Stimulated activated CD4-positive, alpha-beta T cell treated with anti-CD3 and anti-CD28 coated beads, Interleukin-2, amount 100 ng/mL, for 48 hours (primary cell): ENCODE measurements around the gene AIMP2.
"Not testable (repeated sequence)": the region's sequence is repeated elsewhere in the genome, so short reads cannot be mapped to it uniquely, and the experiment has no call there.

Experiments
- DNase-seq, 2 donors: peaks; one replicate each; pipeline ENCODE4 v3.0.0-alpha.2; 2020

Gene AIMP2

DNA sequence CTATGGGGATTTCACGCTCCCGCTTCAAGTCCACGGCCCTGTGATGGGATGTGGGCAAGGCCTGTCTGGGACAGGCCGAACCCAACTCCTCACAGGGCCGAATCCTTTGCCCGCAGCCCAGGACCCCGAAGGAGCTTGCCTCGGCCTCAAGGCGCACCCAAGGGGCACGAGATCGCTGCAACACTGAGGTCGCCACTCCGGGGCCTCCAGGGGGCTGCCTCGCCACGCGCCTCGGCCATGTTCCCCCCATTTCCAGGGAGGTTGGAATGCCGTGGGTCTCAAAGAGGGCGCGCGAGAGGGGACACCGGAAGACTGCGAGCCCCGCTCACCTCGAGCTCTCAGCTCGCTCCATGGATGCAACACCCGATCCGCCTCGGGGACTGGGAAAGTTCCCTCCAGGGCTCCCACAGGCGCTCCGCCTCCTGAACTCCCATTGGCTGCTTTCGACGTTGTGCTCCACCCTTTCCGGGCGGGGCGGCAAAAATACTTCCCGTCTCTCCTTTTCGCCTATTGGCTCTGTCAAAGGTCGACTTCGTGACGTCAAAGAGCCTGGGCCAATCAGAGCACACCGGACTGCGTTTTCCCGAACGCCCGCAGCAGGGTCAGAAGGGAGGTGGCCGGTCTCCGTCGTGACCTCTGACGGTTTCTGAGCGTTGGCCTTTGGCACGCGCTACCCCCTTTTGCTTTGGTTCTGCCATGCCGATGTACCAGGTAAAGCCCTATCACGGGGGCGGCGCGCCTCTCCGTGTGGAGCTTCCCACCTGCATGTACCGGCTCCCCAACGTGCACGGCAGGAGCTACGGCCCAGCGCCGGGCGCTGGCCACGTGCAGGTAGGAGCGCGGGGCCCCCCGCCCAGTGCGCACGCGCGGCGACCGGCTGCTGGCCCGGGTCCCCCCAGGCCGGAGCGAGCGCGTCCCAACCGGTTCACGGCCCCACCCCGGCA, at the start of gene AIMP2, which contains the start of gene PMS2:
AIMP2 (plus strand) TSS at position 605 of the 944 bp plus-strand sequence; CDS start at position 697, 92 bp downstream.
PMS2 (minus strand) TSS at position 382 of the 944 bp plus-strand sequence; CDS start at position 352, 30 bp downstream.
- DNase-seq: peak; percentile 93 to 95

- not testable (repeated sequence) for DNase-seq
Observed at GRCh38 chr7:5963205-5963604, 45.9 kb upstream of the AIMP2 start.

DNA sequence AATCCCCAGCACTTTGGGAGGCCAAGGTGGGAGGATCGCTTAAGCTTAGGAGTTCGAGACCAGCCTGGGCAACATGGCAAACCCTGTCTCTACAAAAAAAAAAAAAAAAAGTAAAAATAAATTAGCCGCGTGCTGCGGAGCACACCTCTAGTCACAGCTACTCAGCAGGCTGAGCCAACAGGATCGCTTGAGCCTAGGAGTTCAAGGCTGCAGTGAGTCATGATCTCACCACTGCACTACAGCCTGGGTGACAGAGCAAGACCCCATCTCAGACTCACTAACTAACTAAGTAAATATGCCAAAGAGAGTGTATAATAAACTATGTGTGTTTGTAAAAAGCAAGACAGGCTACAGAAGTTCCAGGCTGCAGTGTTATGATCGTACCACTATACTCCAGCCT, 45.3 kb upstream of the AIMP2 start:
- not testable (repeated sequence) for DNase-seq

- not testable (repeated sequence) for DNase-seq
Observed at GRCh38 chr7:5970347-5970911, 38.6 kb upstream of the AIMP2 start, which contains the start of gene RSPH10B. Gene RSPH10B, minus strand, starts transcription at chr7:5970689. Its CDS starts 3,573 bp downstream, at chr7:5967116.

DNA sequence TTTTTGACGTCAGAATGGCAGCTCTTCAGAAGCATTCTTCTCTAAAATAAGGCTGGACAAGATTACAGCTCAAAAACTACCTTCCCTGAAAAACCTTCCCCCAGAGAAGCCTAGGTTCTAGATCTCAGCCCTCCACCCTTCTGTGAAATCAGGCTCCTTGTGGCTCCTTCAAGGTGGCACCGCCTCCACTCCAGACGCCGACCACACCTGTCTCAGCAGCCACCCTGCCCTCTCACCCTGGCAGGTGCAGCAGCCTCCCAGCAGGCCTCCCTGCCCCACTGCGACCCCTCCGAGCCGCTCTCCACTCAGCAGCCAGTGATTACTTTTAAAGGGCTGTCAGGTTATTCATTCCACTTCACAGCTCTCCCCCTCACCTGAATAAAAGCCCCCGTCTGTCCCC, 35.5 kb upstream of the AIMP2 start:
- DNase-seq: not testable (repeated sequence)

GRCh38 chr7:5979680-5980314, 29.3 kb upstream of the AIMP2 start:
- DNase-seq: not testable (repeated sequence)

DNA sequence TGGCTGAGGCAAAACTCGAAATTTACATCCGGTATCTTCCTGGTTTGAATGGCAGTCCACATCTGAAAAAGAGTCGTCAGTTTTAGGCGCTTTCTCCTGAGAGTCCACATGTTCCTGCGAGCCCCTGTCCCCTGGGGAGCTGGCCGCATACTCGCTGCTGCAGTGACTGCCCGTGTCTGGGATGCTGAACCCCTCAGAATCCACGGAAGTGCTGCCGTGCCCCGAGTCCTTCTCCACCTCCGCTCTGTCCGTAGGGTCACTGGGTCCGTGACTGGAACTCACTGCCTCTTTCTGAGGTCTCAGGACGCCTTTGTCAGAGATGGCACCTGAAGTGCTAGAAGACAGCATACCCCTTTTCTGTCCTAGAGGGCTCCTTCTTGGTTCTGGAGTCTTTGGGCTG, 22.0 kb upstream of the AIMP2 start:
- not testable (repeated sequence) for DNase-seq

GRCh38 chr7:5997210-5997808, 11.8 kb upstream of the AIMP2 start:
- DNase-seq: no peak

DNA sequence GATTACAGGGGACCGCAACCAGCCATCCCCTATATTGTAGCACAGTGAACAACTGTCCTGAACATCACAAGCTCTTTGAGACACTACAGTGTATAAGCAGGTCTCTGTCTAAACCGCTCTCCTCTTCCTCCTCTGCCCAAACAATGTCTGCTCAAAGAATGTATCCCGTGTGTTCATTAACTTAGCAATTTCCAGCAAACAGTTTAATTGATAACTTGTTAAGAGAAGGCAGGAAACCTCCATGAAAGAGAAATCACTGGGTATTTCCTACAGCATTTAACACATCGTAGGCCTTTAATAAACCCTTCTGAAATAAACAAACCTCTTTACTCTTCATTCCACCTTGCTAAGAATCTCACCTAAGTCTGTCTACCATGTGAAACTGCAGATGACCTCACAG, 1.7 kb upstream of the AIMP2 start:
- DNase-seq: no peak

DNA sequence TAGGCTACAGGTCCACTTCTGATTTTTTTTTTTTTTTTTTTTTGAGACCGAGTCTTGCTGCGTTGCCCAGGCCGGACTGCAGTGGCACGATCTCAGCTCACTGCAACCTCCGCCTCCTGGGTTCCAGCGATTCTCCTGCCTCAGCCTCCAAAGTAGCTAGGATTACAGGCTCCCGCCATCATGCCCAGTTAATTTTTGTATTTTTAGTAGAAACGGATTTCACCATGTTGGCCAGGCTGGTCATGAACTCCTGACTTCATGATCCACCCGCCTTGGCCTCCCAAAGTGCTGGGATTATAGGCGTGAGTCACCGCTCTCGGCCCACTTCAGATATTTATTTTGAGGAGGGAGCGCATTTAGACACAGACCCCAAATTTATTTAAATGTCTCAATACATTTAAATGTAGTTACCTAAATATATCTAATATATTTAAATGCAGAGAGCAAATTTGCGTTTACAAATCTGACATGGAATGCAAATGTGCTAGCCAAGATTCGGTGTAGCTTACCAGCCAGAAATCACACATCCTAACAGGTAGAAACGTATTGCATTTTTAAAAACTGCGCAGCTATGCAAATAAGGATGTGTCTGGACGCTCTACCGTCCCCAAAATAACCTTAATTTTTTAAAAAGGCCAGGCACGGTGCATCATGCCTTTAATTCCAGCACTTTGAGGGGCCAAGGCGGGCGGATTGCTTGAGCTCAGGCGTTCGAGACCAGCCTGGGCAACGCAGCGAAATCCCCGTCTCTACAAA, 1.1 kb upstream of the AIMP2 start:
- DNase-seq: not testable (repeated sequence)

- DNase-seq: not testable (repeated sequence)
Observed at GRCh38 chr7:6010370-6010769, 1.3 kb downstream of the AIMP2 start.

DNA sequence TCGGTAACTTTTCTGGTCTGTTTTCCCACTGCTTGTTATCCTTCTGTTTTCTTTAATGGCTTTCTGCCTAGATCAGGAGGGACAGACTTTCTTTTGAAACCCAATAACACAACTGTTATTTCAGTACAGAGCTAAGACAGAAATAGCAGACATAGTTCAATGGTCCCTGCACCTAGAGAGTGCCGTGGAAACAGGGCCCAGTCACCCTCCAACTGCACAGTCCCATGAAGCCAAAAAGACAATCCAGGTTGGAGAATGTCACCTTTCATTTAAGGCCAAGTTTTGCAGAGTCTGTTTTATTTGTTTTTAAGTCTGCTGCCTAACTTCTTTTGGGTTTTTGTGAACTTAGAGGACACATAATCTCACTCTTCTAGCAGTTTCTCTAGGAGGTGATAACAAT, 2.5 kb downstream of the AIMP2 start:
- DNase-seq: no peak

GRCh38 chr7:6012355-6013104, 3.5 kb downstream of the AIMP2 start:
- no peak for DNase-seq

DNA sequence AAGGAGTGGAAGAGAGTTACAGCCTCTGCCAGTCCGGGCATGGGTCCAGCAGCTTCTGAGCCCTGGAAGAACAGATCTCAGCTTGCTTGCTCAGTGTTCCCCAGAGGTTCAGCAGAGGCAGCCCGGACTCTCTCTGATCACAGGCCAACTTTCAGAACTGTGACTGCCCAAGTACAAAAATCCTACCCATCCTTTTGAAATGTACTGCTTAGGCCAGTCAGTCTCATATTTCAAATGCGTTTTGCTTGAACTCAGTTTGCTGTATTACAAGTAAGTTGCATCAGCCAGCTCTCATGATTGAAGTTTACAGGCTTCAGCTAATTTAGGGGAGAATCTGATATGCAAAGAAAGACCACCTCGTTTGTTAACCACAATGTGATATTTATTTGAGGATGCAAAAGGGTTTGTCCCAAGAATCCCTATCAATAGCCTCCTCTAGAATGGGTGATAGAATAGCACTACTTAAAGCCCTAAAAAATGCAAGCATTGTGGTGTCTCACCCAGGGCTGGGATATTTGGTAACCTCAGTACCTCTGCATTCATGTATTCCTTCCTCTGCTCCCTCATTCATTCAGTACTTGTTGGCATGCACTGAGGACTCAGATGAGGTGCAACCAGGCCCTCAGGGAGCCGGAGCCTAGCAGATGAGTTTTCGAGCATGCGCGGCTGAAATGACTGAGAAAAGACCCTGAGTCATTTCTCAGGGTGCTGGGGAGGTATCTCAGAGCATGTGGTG, 7.0 kb downstream of the AIMP2 start:
- no peak for DNase-seq

DNA sequence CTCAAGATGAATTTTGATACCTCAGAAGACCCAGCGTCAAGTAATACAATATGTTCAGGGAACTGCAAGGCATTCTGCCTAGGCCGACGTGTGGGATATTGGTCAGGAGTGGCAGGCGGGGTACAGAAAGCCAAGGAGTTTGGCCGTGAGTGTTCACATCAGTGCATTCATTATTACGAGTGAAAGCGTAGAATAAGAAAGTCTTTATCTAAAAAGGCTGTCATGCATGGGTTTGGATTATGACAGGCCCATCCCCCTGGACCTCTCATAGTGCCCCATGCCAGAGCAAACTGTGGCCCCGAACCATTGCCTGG, 7.5 kb downstream of the AIMP2 start:
- no peak for DNase-seq

GRCh38 chr7:6020371-6021286, 11.6 kb downstream of the AIMP2 start:
- DNase-seq: no peak

DNA sequence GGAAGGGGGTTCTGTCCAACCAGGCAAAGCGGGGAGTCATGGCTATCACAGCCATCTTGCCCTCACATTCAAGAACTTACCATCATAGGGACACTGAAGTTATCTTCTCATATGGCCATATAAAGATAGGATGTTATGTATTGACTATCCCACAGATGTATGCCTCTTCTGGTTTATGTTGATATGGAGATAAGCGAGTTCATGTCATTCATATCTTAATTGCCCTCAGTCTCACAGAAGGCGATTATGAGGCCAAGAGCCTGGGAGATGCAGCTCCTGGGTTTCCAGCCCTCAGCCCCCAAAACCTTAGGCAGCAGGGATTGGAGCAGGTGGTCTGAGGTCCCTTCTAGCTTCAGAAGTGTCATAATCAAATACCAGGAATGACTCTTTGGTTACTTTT, 13.6 kb downstream of the AIMP2 start:
- DNase-seq: no peak

GRCh38 chr7:6023974-6024435, 14.9 kb downstream of the AIMP2 start:
- DNase-seq: no peak

- peak; percentile 41 to 45 for DNase-seq
Observed at GRCh38 chr7:6026011-6026819, 17.1 kb downstream of the AIMP2 start.
